ENCODE results near the gene TGFA.
A peak's percentile ranks its signal among the peaks of the same experiment; 100 is the strongest.

TGFA gene

GRCh38 chr2:70552501-70553333 lies 909 bp downstream of the TGFA start:
- Histone ChIP-seq H3K9me3 (ENCODE audit: control insufficient read depth, insufficient read depth, low read length) (no peaks in the 10 kb centered on the region), H3K4me2 (ENCODE audit: low read length) (peak overlapping the region; percentile 51; the same call in 1 of the 2 replicates), H3F3A (ENCODE audit: control insufficient read depth, insufficient read depth) (no peaks in the 10 kb centered on the region), H3K27ac (ENCODE audit: low read depth, low read length) (no peak overlapping the region), H3K4me1 (ENCODE audit: control insufficient read depth, low read length) (no peaks in the 10 kb centered on the region; the same call in 1 of the 2 replicates), H3K4me3 (ENCODE audit: low read length) (no peak overlapping the region), H3K36me3 (ENCODE audit: control insufficient read depth, low read length) (no peaks in the 10 kb centered on the region), H3K9me2 (replicated peaks; ENCODE audit: control insufficient read depth, low read length) (no peaks in the 10 kb centered on the region), H3K27me3 (ENCODE audit: control insufficient read depth, low read length) (peaks cover 49% of the 10 kb centered on the region), H4K20me1 (ENCODE audit: control insufficient read depth, insufficient read depth, low read depth, low read length) (no peaks in the 10 kb centered on the region), H3K79me2 (ENCODE audit: control insufficient read depth, low read length) (no peaks in the 10 kb centered on the region)
- TF ChIP-seq, protein P1, sequence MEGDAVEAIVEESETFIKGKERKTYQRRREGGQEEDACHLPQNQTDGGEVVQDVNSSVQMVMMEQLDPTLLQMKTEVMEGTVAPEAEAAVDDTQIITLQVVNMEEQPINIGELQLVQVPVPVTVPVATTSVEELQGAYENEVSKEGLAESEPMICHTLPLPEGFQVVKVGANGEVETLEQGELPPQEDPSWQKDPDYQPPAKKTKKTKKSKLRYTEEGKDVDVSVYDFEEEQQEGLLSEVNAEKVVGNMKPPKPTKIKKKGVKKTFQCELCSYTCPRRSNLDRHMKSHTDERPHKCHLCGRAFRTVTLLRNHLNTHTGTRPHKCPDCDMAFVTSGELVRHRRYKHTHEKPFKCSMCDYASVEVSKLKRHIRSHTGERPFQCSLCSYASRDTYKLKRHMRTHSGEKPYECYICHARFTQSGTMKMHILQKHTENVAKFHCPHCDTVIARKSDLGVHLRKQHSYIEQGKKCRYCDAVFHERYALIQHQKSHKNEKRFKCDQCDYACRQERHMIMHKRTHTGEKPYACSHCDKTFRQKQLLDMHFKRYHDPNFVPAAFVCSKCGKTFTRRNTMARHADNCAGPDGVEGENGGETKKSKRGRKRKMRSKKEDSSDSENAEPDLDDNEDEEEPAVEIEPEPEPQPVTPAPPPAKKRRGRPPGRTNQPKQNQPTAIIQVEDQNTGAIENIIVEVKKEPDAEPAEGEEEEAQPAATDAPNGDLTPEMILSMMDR (IDR thresholded peaks at IDR 0.05; ENCODE audit: low read depth, low read length, poor library complexity, severe bottlenecking): no peak
- 0 out of 2 replicates have a peak, but pooled peaks have one; percentile 23 for TF ChIP-seq EZH2phosphoT487 (IDR thresholded peaks at IDR 0.05; ENCODE audit: borderline replicate concordance, low read length)

DNA sequence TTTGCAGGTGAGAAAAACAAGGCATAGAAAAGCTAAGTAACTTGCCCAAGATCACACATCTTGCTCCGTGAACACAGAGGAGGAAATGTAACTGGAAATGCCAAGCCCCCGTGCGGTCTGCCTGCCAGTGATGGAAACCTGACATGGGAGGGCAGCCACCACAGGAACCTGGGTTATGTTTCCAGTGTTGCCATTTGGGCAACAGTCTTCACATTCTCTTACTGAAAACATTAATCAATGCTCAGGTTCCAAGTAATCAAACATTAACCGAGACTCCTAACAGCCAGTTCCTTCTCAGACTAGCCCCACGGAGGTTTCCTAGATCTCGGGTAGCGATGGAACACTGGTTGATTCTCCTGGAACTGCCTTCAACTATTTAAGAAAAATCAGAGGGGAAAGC lies 2.5 kb downstream of the TGFA start:
- Histone ChIP-seq H3K79me2 (ENCODE audit: control insufficient read depth, low read length) (no peaks in the 10 kb centered on the region), H3K4me1 (ENCODE audit: control insufficient read depth, low read length) (no peaks in the 10 kb centered on the region; the same call in 1 of the 2 replicates), H3K9me2 (replicated peaks; ENCODE audit: control insufficient read depth, low read length) (no peaks in the 10 kb centered on the region), H3K27me3 (ENCODE audit: control insufficient read depth, low read length) (peaks cover 49% of the 10 kb centered on the region), H4K20me1 (ENCODE audit: control insufficient read depth, insufficient read depth, low read depth, low read length) (no peaks in the 10 kb centered on the region), H3K4me2 (ENCODE audit: low read length) (no peak overlapping the region), H3K27ac (ENCODE audit: low read depth, low read length) (no peak overlapping the region), H3K4me3 (ENCODE audit: low read length) (no peak overlapping the region), H3K36me3 (ENCODE audit: control insufficient read depth, low read length) (no peaks in the 10 kb centered on the region), H3K9me3 (ENCODE audit: control insufficient read depth, insufficient read depth, low read length) (no peaks in the 10 kb centered on the region), H3F3A (ENCODE audit: control insufficient read depth, insufficient read depth) (no peaks in the 10 kb centered on the region)
- no peak for TF ChIP-seq EZH2phosphoT487 (IDR thresholded peaks at IDR 0.05; ENCODE audit: borderline replicate concordance, low read length)
- TF ChIP-seq, protein P1 (IDR thresholded peaks at IDR 0.05; ENCODE audit: low read depth, low read length, poor library complexity, severe bottlenecking): no peak

GRCh38 chr2:70549962-70550361 lies 3.7 kb downstream of the TGFA start:
- peaks cover 46% of the 10 kb centered on the region for H3K27me3 ChIP-seq (ENCODE audit: control insufficient read depth, low read length)
- TF ChIP-seq, protein P1 (IDR thresholded peaks at IDR 0.05; ENCODE audit: low read depth, low read length, poor library complexity, severe bottlenecking): no peak
- TF ChIP-seq EZH2phosphoT487 (IDR thresholded peaks at IDR 0.05; ENCODE audit: borderline replicate concordance, low read length): no peak
- no peaks in the 10 kb centered on the region for H3K79me2 ChIP-seq (ENCODE audit: control insufficient read depth, low read length)
- no peaks in the 10 kb centered on the region; the same call in 1 of the 2 replicates for H3K4me1 ChIP-seq (ENCODE audit: control insufficient read depth, low read length)
- H3F3A ChIP-seq (ENCODE audit: control insufficient read depth, insufficient read depth): no peaks in the 10 kb centered on the region
- no peaks in the 10 kb centered on the region for H3K9me3 ChIP-seq (ENCODE audit: control insufficient read depth, insufficient read depth, low read length)
- H4K20me1 ChIP-seq (ENCODE audit: control insufficient read depth, insufficient read depth, low read depth, low read length): no peaks in the 10 kb centered on the region
- H3K4me2 ChIP-seq (ENCODE audit: low read length): no peak overlapping the region
- no peak overlapping the region for H3K4me3 ChIP-seq (ENCODE audit: low read length)
- H3K9me2 ChIP-seq (replicated peaks; ENCODE audit: control insufficient read depth, low read length): no peaks in the 10 kb centered on the region
- no peaks in the 10 kb centered on the region for H3K36me3 ChIP-seq (ENCODE audit: control insufficient read depth, low read length)
- H3K27ac ChIP-seq (ENCODE audit: low read depth, low read length): no peak overlapping the region
